ENCODE measurements around the gene EPYC.

- TF ChIP-seq, protein P1, sequence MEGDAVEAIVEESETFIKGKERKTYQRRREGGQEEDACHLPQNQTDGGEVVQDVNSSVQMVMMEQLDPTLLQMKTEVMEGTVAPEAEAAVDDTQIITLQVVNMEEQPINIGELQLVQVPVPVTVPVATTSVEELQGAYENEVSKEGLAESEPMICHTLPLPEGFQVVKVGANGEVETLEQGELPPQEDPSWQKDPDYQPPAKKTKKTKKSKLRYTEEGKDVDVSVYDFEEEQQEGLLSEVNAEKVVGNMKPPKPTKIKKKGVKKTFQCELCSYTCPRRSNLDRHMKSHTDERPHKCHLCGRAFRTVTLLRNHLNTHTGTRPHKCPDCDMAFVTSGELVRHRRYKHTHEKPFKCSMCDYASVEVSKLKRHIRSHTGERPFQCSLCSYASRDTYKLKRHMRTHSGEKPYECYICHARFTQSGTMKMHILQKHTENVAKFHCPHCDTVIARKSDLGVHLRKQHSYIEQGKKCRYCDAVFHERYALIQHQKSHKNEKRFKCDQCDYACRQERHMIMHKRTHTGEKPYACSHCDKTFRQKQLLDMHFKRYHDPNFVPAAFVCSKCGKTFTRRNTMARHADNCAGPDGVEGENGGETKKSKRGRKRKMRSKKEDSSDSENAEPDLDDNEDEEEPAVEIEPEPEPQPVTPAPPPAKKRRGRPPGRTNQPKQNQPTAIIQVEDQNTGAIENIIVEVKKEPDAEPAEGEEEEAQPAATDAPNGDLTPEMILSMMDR (IDR thresholded peaks at IDR 0.05; ENCODE audit: low read depth, low read length): no peak
- TF ChIP-seq POLR2A (IDR thresholded peaks at IDR 0.05; ENCODE audit: extremely low read depth, insufficient read length) (no peak), MYC (IDR thresholded peaks at IDR 0.05; ENCODE audit: low read depth, low read length) (no peak)
- TF ChIP-seq, protein P2, sequence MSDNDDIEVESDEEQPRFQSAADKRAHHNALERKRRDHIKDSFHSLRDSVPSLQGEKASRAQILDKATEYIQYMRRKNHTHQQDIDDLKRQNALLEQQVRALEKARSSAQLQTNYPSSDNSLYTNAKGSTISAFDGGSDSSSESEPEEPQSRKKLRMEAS (IDR thresholded peaks at IDR 0.05; ENCODE audit: low read depth, low read length): no peak
Measured at GRCh38 chr12:91023326-91024004, 18.7 kb upstream of the EPYC start.

All from NB4 (cell line).